ENCODE data around the gene TPI1. TPM values are rescaled to one million over a fixed set of nuclear protein-coding genes. Genes with fewer than 3 reads are reported as not detected.

TPI1 gene
- total RNA-seq, 1 donor from 2014 or later = 306 TPM

- Mint-ChIP-seq H3K27me3 (peaks cover 73% of the 10 kb centered on the region), H3K4me3 (no peak overlapping the region), H3K36me3 (ENCODE audit: low read depth) (no peaks in the 10 kb centered on the region), H3K4me1 (peaks cover 27% of the 10 kb centered on the region), H3K27ac (no peak overlapping the region), H3K9me3 (no peaks in the 10 kb centered on the region)
- POLR2A ChIA-PET = no interaction called here
- CTCF ChIA-PET = interaction anchor here (1.0 to 2.7 kb wide), 3 partner anchors 11 to 73 kb away, joined by 3 to 15 read pairs (median 4); partner anchors contain the start of gene MLF2
- no peak for ATAC-seq (ENCODE audit: low read depth)
- TF ChIP-seq CTCF (IDR thresholded peaks at IDR 0.05) = no peak
- intact Hi-C loops (cut with micrococcal nuclease) = loop anchor here (5.0 kb wide), 1 partner anchor 139 kb away; the partner anchor contains the start of gene ZNF384
- DNase-seq = no peak
These were observed 41.1 kb upstream of the TPI1 start for GRCh38 chr12:6826125-6826733.

- Mint-ChIP-seq H3K27ac (no peak overlapping the region), H3K27me3 (peaks cover 74% of the 10 kb centered on the region), H3K4me3 (peak overlapping the region; percentile 59), H3K9me3 (no peaks in the 10 kb centered on the region), H3K4me1 (peaks cover 22% of the 10 kb centered on the region), H3K36me3 (ENCODE audit: low read depth) (no peaks in the 10 kb centered on the region)
- DNase-seq = no peak
- intact Hi-C loops (cut with micrococcal nuclease) = loop anchor here (5.0 kb wide), 1 partner anchor 140 kb away; the partner anchor contains the start of gene ZNF384
- ChIA-PET CTCF (interaction anchor here (1.2 to 1.5 kb wide), 2 partner anchors 10 to 73 kb away, joined by 3 to 5 read pairs; partner anchors contain the start of gene MLF2), POLR2A (no interaction called here)
- ATAC-seq (ENCODE audit: low read depth) = no peak
- TF ChIP-seq CTCF (IDR thresholded peaks at IDR 0.05) = no peak
These were observed 40.4 kb upstream of the TPI1 start for GRCh38 chr12:6826734-6827436.

GRCh38 chr12:6827437-6827911, 39.9 kb upstream of the TPI1 start:
- Mint-ChIP-seq H3K4me3 (peak overlapping the region; percentile 59), H3K27ac (no peak overlapping the region), H3K4me1 (peaks cover 16% of the 10 kb centered on the region), H3K9me3 (no peaks in the 10 kb centered on the region), H3K36me3 (ENCODE audit: low read depth) (no peaks in the 10 kb centered on the region), H3K27me3 (peaks cover 68% of the 10 kb centered on the region)
- POLR2A ChIA-PET = interaction anchor here (1.1 kb wide), 1 partner anchor 40 kb away, joined by 3 read pairs; the partner anchor contains the start of gene TPI1
- CTCF ChIA-PET = interaction anchor here (1.5 kb wide), 1 partner anchor 74 kb away, joined by 5 read pairs; the partner anchor contains the start of gene MLF2
- TF ChIP-seq CTCF (IDR thresholded peaks at IDR 0.05) = no peak
- no peak for ATAC-seq (ENCODE audit: low read depth)
- no peak for DNase-seq
- intact Hi-C loops (cut with micrococcal nuclease) = loop anchor here (5.0 kb wide), 1 partner anchor 140 kb away; the partner anchor contains the start of gene ZNF384

GRCh38 chr12:6827982-6828780, 39.1 kb upstream of the TPI1 start, which contains the start of gene P3H3:
Gene P3H3, plus strand, starts transcription at chr12:6828407. Its CDS starts 34 bp downstream, at chr12:6828441.
- no peak within 1 kb of the TSS for H3K27ac Mint-ChIP-seq
- H3K4me3 Mint-ChIP-seq = peak within 1 kb of the TSS; percentile 86
- DNase-seq = no peak
- peaks cover 16% of the 10 kb centered on the region for H3K4me1 Mint-ChIP-seq
- H3K9me3 Mint-ChIP-seq = no peaks in the 10 kb centered on the region
- ATAC-seq (ENCODE audit: low read depth) = peak; percentile 29
- no peak for TF ChIP-seq CTCF (IDR thresholded peaks at IDR 0.05)
- ChIA-PET POLR2A (interaction anchor here (1.1 to 1.7 kb wide), 2 partner anchors 39 to 75 kb away, joined by 3 to 6 read pairs; partner anchors contain the start of genes MLF2 and TPI1), CTCF (interaction anchor here (1.5 kb wide), 1 partner anchor 75 kb away, joined by 5 read pairs; the partner anchor contains the start of gene MLF2)
- peaks cover 62% of the 10 kb centered on the region for H3K27me3 Mint-ChIP-seq
- intact Hi-C loops (cut with micrococcal nuclease) = loop anchor here (2.0 to 5.0 kb wide), 2 partner anchors 23 to 141 kb away; partner anchors contain the start of genes CDCA3 and ZNF384
- no peaks in the 10 kb centered on the region for H3K36me3 Mint-ChIP-seq (ENCODE audit: low read depth)
